ENCODE results near the gene UGT1A4.

- no peak for TF ChIP-seq CTCF (IDR thresholded peaks at IDR 0.05 in 2 of 3, conservative IDR thresholded peaks at IDR 0.05 in 1 of 3; ENCODE audit: borderline replicate concordance in 1 of 3, insufficient read depth in 1 of 3, low read depth in 2 of 3, low read length in 2 of 3)
- TF ChIP-seq EZH2phosphoT487 (IDR thresholded peaks at IDR 0.05; ENCODE audit: borderline replicate concordance): no peak
- TF ChIP-seq JUND (IDR thresholded peaks at IDR 0.05): no peak
- TF ChIP-seq RAD21 (IDR thresholded peaks at IDR 0.05; ENCODE audit: low read depth): no peak
- no peak for TF ChIP-seq ATF3 (IDR thresholded peaks at IDR 0.05)
- TF ChIP-seq ELF1 (IDR thresholded peaks at IDR 0.05; ENCODE audit: borderline replicate concordance, low read depth): no peak
- no peak for TF ChIP-seq POLR2A (IDR thresholded peaks at IDR 0.05; ENCODE audit: borderline replicate concordance, extremely low read depth, insufficient read depth, insufficient read length)
- no peak for TF ChIP-seq YY1 (IDR thresholded peaks at IDR 0.05; ENCODE audit: extremely low read depth, insufficient replicate concordance, low read depth, low read length)
- TF ChIP-seq TCF7L2 (IDR thresholded peaks at IDR 0.05; ENCODE audit: borderline replicate concordance, extremely low read depth, insufficient read depth, insufficient read length): no peak
- no peak for TF ChIP-seq REST (IDR thresholded peaks at IDR 0.05; ENCODE audit: low read depth)
- TF ChIP-seq ZBTB33 (IDR thresholded peaks at IDR 0.05; ENCODE audit: extremely low read depth, insufficient replicate concordance, low read length): no peak
These were observed 74.2 kb downstream of the UGT1A4 start for GRCh38 chr2:233792720-233793119.

All from HCT116 (cell line).